HL-60 (cell line): ENCODE results near the gene BRD3OS.

Source experiments
- DNase-seq, 2 experiments: peaks; one replicate each; pipeline ENCODE4 v3.0.0-alpha.2; 2010 to 2020; ENCODE audit warnings: low read depth in 1 of 2, low spot score in 1 of 2
- H3K27ac ChIP-seq: fragments of 250-450 bp; sonication (Bioruptor Pico); replicated peaks from 2 replicates; pipeline ENCODE4 v1.5.1; 2020; ENCODE audit warnings: mild to moderate bottlenecking, moderate library complexity
- H3K27me3 ChIP-seq: fragments of 250-450 bp; sonication (Bioruptor Pico); 2 replicates; pipeline ENCODE4 v1.5.1; 2021; ENCODE audit warnings: mild to moderate bottlenecking, moderate library complexity; ENCODE audit not compliant: insufficient read depth, poor library complexity, severe bottlenecking
- H3K4me3 ChIP-seq: replicated peaks from 2 replicates; pipeline ENCODE4 v1.5.1; 2011; ENCODE audit warnings: mild to moderate bottlenecking, control low read depth, low read length; ENCODE audit not compliant: insufficient read depth
- GABPA ChIP-seq: IDR thresholded peaks from 2 replicates; pipeline ENCODE4 v1.6.1; 2012; ENCODE audit warnings: low read depth
- POLR2AphosphoS5 ChIP-seq: IDR thresholded peaks from 2 replicates; pipeline ENCODE4 v1.6.1; 2012; ENCODE audit warnings: low read depth
- SPI1 ChIP-seq: IDR thresholded peaks from 2 replicates; pipeline ENCODE4 v1.6.1; 2012; ENCODE audit warnings: low read depth, mild to moderate bottlenecking, borderline replicate concordance
- TF ChIP-seq, protein P1 (sequence below): IDR thresholded peaks from 2 replicates; pipeline ENCODE4 v1.6.1; 2012; ENCODE audit warnings: low read depth; ENCODE audit not compliant: insufficient replicate concordance
- TF ChIP-seq, protein P2 (sequence below): IDR thresholded peaks from one replicate; pipeline ENCODE4 v1.5.1; 2011; ENCODE audit warnings: low read length, control low read depth, inconsistent platforms; ENCODE audit not compliant: insufficient read depth

Gene BRD3OS

DNA sequence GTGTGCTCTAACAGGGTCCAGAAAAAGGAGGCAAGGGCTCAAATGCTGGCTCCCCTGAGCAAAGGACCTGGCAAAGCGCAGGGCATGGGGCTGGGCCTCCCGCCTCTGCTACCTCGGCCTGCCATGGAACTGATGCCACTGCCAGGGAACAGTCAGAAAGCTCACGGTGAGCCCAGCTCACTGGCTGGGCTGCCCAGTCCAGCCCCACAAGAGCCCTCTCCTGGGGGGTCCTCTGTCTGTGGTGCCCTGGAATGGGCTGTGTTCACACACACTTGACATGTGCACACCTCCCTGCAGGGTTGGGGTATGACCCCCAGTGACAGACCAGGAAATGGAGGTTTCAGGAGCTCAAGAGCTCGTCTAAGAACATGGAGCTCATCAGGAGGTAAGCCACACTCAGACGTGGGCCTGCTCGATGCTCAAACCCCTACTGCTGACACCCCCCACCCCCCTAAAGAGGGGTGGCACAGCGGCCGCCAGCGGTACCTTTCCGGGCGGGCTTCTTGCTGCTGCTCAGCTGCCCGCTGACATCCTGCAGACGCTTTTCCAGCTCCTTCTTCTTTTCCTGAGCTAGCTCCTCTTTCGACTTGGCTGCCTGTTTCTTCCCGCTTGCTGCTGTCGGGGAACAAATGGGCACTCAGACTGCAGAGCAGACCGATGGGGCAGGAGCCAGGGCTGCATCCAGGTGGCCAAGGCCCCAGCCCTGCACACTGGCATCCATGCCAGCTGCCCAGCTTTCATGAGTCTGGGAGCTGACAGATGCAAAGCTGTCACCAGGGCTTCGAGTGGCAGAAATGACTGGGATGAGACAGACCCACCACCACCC is 9.1 kb downstream of the BRD3OS start:
- Histone ChIP-seq H3K27me3 (no peaks in the 10 kb centered on the region), H3K27ac (no peak overlapping the region), H3K4me3 (no peak overlapping the region)
- TF ChIP-seq POLR2AphosphoS5 (no peak), SPI1 (no peak), GABPA (no peak)
- TF ChIP-seq, protein P1, sequence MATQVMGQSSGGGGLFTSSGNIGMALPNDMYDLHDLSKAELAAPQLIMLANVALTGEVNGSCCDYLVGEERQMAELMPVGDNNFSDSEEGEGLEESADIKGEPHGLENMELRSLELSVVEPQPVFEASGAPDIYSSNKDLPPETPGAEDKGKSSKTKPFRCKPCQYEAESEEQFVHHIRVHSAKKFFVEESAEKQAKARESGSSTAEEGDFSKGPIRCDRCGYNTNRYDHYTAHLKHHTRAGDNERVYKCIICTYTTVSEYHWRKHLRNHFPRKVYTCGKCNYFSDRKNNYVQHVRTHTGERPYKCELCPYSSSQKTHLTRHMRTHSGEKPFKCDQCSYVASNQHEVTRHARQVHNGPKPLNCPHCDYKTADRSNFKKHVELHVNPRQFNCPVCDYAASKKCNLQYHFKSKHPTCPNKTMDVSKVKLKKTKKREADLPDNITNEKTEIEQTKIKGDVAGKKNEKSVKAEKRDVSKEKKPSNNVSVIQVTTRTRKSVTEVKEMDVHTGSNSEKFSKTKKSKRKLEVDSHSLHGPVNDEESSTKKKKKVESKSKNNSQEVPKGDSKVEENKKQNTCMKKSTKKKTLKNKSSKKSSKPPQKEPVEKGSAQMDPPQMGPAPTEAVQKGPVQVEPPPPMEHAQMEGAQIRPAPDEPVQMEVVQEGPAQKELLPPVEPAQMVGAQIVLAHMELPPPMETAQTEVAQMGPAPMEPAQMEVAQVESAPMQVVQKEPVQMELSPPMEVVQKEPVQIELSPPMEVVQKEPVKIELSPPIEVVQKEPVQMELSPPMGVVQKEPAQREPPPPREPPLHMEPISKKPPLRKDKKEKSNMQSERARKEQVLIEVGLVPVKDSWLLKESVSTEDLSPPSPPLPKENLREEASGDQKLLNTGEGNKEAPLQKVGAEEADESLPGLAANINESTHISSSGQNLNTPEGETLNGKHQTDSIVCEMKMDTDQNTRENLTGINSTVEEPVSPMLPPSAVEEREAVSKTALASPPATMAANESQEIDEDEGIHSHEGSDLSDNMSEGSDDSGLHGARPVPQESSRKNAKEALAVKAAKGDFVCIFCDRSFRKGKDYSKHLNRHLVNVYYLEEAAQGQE = no peak
- TF ChIP-seq, protein P2, sequence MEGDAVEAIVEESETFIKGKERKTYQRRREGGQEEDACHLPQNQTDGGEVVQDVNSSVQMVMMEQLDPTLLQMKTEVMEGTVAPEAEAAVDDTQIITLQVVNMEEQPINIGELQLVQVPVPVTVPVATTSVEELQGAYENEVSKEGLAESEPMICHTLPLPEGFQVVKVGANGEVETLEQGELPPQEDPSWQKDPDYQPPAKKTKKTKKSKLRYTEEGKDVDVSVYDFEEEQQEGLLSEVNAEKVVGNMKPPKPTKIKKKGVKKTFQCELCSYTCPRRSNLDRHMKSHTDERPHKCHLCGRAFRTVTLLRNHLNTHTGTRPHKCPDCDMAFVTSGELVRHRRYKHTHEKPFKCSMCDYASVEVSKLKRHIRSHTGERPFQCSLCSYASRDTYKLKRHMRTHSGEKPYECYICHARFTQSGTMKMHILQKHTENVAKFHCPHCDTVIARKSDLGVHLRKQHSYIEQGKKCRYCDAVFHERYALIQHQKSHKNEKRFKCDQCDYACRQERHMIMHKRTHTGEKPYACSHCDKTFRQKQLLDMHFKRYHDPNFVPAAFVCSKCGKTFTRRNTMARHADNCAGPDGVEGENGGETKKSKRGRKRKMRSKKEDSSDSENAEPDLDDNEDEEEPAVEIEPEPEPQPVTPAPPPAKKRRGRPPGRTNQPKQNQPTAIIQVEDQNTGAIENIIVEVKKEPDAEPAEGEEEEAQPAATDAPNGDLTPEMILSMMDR = no peak
- no peak for DNase-seq

DNA sequence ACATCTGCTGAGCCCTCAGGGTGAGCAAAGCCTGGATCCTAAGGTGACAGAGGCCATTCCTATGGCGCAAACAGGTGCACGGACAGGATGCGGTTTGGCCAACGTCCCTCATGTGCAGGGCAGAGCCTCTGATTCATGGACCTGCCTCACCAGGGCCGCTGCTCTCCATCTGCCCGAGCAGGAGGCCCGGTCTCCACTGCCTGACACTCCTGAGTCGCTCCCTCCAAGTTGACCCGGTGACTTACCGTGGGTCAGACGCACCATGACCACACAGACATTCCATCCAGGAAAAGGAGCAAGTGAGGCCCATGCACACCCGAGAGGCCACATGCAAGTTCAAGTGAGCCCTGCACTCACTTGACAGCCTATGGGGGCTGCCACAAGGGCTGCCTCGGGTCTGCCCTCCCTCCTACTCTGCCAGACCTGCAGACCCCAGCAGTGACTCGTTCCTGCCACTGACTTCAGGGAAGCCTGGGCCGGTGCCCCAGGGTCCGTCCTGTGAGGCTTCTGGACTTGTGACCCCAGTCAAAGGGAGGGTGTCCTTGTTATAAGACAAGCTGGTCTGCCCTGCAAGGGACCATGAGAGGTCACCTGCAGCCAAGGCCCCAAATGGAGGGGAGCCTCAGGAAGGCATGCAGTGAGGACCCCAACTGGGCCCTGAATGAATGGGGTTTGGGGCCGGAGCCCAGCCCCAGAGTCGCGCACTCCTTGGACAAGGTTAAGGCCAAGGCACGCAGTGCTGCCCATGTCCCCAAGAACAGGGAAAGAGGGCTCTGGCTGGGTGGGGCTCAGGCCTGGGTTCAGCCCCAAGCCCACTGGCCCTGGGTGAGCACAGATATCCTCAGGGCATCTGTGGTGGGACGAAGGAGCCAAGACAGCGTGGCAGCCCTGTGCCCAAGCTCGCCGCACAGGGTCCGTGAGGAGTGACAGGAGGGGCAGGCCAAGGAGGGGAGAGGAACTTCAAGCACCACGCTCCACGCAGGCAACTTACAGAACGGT is 10.1 kb downstream of the BRD3OS start:
- H3K27ac ChIP-seq = no peak overlapping the region
- DNase-seq = no peak
- H3K27me3 ChIP-seq = no peaks in the 10 kb centered on the region
- no peak overlapping the region for H3K4me3 ChIP-seq
- TF ChIP-seq POLR2AphosphoS5 = no peak
- TF ChIP-seq, protein P2 = no peak
- TF ChIP-seq, protein P1 = no peak
- TF ChIP-seq SPI1 = no peak
- TF ChIP-seq GABPA = no peak

DNA sequence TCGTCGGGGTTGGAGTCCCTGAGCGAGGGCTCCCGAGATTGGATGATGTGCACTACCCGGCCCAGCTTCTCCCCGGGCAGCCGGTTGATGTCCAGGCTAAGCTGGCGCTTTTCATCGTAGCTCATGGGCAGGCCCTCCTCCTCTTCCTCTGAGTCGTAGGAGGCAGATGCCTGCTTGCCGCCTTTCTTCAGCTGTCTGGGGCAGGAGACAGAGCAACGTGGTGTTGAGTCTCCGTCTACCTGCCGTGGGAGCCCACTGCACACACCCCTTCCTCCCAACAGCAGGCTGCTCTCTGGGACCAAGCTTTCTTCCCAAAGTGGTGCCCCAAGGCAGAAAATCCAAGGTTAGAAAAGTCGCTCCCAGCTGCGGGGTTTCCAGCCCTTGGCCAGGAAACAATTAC is 10.8 kb downstream of the BRD3OS start:
- no peak for DNase-seq
- no peak for TF ChIP-seq POLR2AphosphoS5
- TF ChIP-seq, protein P1 = no peak
- TF ChIP-seq SPI1 = no peak
- TF ChIP-seq, protein P2 = no peak
- TF ChIP-seq GABPA = no peak
- no peak overlapping the region for H3K4me3 ChIP-seq

More for the DNA sequence above, 10.8 kb downstream of the BRD3OS start:
- no peaks in the 10 kb centered on the region for H3K27me3 ChIP-seq
- no peak overlapping the region for H3K27ac ChIP-seq
